Mucosa of stomach (tissue), 1 donor: ENCODE measurements around the gene RPL35A.
"Not testable (repeated sequence)": the region's sequence is repeated elsewhere in the genome, so short reads cannot be mapped to it uniquely, and the experiment has no call there.

ENCODE experiments used
- H3K27me3 ChIP-seq: one replicate; pipeline ENCODE4 v1.7.0; 2013; ENCODE audit warnings: mild to moderate bottlenecking, low read length; ENCODE audit not compliant: control insufficient read depth, insufficient read depth
- H3K36me3 ChIP-seq: one replicate; pipeline ENCODE4 v1.7.0; 2013; ENCODE audit warnings: low read length; ENCODE audit not compliant: control insufficient read depth, insufficient read depth
- H3K4me1 ChIP-seq: one replicate; pipeline ENCODE4 v1.7.0; 2013; ENCODE audit warnings: mild to moderate bottlenecking, low read length; ENCODE audit not compliant: control insufficient read depth, insufficient read depth
- H3K4me3 ChIP-seq: one replicate; pipeline ENCODE4 v1.7.0; 2013; ENCODE audit warnings: low read length
- H3K9ac ChIP-seq: one replicate; pipeline ENCODE4 v1.7.0; 2013; ENCODE audit warnings: mild to moderate bottlenecking, low read length, moderate library complexity
- H3K9me3 ChIP-seq: one replicate; pipeline ENCODE4 v1.7.0; 2013; ENCODE audit warnings: mild to moderate bottlenecking, low read length, moderate library complexity; ENCODE audit not compliant: control insufficient read depth
- donor health status: Pancreatic carcinoma.

The RPL35A gene

DNA sequence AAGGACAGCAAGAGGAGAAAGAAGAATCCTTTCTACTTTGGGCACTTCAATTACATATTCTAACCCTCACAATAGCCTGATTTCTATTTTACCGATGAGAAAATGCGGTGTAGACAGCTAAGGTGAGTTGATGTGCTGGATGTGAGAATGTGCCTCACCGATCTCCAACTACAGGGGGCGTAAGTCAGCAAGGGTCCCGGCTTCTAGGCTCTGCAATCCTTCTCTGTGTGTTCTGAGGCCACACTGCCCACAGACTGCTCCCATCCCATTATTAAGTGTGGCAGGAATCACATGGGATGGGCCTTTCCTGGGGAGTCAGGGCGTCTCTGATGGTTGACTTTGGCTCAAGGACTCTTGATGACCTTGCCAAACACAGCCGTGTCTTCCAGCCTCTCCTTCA is 23.6 kb upstream of the RPL35A start:
- H3K9me3 ChIP-seq: no peaks in the 10 kb centered on the region
- no peak overlapping the region for H3K4me3 ChIP-seq
- H3K4me1 ChIP-seq: no peaks in the 10 kb centered on the region
- H3K27me3 ChIP-seq: no peaks in the 10 kb centered on the region
- no peaks in the 10 kb centered on the region for H3K36me3 ChIP-seq
- no peak overlapping the region for H3K9ac ChIP-seq

DNA sequence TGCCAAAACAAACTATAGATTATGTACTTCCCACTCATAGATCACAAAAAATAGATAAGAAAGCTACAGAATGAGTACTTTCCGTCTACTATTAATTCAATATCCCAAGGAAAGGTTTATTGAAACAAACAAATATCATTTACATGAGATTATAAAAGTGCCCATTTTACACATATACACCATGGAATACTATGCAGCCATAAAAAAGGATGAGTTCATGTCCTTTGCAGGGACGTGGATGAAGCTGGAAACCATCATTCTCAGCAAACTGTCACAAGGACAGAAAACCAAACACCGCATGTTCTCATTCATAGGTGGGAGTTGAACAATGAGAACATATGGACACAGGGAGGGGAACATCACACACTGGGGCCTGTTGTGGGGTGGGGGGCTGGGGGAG is 22.4 kb upstream of the RPL35A start:
- not testable (repeated sequence) for H3K9me3 ChIP-seq, H3K4me3 ChIP-seq, H3K9ac ChIP-seq, H3K36me3 ChIP-seq, H3K27me3 ChIP-seq, H3K4me1 ChIP-seq

DNA sequence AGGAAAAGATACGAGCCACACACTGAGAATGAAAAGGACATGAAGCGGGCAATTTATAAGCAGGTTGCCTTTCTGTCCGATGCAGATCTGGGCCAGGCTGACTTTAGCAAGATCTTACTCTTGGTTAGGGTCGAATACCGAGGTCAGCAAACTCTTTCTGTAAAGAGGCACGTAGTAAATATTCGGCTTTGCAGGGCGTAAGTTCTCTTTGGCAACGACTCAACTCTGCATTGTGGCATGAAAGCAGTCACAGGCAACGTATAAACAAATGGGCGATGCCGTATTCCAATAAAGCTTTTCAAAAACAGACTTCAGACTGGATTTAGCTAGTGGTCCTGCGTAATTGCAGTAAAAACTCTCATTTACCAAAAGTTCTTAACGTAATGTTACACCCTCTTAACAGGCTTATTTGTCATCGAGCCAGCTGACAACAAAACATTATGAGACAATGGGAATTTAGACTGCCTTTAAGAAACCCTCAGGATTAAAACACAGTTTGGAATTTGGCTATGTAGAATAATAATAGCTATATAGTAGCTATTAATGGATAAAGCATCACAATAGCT is 13.1 kb upstream of the RPL35A start:
- Histone ChIP-seq H3K9ac (no peak overlapping the region), H3K4me3 (no peak overlapping the region)

DNA sequence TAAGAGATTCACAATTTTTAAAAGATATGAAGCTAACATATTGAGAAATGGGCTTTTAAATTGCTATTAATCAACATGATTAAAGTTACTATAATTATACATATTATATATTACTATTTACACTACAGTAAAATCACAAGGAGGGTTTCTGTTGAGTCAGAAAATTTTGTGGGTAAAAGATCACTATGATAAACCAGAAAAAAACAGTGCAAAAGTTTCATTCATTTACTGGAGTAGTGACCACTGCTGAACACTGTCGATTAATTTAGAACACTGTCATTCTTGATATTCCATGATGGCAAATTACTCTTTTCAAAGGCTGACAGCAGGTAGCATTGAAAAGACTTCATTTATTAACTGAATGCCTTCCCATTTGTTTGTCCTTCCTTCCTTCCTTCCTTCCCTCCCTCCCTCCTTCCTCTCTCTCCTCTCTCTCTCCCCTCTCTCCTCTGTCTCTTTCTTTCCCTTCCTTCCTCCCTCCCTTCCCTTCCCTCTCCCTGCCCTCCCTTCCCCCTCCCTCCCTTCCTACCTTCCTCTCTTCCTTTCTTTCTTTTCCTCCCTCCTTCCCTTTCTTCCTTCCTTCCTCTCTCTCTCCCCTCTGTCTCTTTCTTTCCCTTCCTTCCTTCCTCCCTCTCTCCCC is 9.1 kb upstream of the RPL35A start:
- no peaks in the 10 kb centered on the region for H3K9me3 ChIP-seq
- H3K27me3 ChIP-seq: no peaks in the 10 kb centered on the region
- no peaks in the 10 kb centered on the region for H3K4me1 ChIP-seq
- no peak overlapping the region for H3K9ac ChIP-seq
- H3K4me3 ChIP-seq: no peak overlapping the region
- no peaks in the 10 kb centered on the region for H3K36me3 ChIP-seq

More for the DNA sequence above, 13.1 kb upstream of the RPL35A start:
- no peaks in the 10 kb centered on the region for H3K4me1 ChIP-seq
- no peaks in the 10 kb centered on the region for H3K27me3 ChIP-seq
- no peaks in the 10 kb centered on the region for H3K9me3 ChIP-seq
- no peaks in the 10 kb centered on the region for H3K36me3 ChIP-seq

DNA sequence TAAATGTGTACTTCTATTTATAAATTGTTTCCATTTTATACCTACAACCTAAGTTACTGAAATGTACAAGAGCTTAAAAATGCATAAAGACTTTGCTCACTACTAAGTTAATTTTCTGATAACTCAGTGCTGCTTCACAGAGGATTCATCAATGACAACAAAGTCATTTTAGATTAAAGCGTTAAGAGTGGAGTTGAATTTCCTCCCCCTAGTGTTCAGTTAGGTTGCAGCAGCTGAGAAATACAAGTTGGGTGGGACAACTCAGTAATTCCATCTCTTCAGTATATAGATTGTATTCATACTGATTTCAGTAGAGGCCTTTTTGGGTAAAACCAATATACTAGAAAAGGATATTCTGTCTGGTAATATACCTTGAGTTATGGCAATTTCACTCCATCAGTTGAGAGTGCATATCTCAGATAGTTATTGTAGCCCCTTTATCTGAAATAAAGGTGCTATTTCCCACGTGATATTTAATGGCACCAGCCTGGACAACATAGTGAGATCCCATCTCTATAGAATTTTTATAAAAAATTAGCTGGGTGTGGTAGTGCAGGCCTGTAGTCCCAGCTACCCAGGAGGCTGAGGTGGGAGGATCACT is 6.9 kb upstream of the RPL35A start:
- no peak overlapping the region for H3K4me3 ChIP-seq

DNA sequence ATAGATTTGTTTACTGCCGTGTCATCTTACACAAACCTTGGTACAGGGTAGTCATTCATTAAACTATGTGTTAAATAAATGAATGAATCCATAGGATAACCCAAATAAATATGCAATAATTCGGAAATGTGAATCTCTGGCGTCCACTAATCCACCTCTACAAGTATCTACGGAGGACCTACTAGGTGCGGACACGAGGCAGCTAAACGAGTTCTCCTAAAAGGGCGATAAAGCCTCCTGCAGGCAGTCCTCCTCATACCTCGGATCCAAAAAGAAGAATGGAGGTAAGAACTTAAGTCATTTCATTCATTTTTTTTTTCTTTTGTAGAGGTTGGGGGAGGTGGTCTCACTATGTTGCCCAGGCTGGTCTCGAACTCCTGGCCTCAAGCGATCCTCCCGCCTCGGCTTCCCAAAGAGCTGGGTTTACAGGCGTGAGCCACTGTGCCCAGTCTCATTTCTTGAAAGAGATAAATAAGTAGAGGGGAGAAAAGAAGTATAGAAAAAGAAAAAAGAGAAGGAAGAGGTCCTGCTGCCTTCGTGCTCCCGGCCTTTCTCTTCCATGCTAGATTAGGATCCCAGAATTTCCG is 706 bp upstream of the RPL35A start:
- Histone ChIP-seq H3K4me1 (peaks cover 19% of the 10 kb centered on the region), H3K4me3 (peak overlapping the region; percentile 66), H3K27me3 (no peaks in the 10 kb centered on the region), H3K36me3 (peaks cover 11% of the 10 kb centered on the region), H3K9ac (peak overlapping the region; percentile 84), H3K9me3 (no peaks in the 10 kb centered on the region)

More for the DNA sequence above, 6.9 kb upstream of the RPL35A start:
- Histone ChIP-seq H3K9ac (no peak overlapping the region), H3K36me3 (no peaks in the 10 kb centered on the region), H3K27me3 (no peaks in the 10 kb centered on the region), H3K4me1 (no peaks in the 10 kb centered on the region), H3K9me3 (no peaks in the 10 kb centered on the region)

DNA sequence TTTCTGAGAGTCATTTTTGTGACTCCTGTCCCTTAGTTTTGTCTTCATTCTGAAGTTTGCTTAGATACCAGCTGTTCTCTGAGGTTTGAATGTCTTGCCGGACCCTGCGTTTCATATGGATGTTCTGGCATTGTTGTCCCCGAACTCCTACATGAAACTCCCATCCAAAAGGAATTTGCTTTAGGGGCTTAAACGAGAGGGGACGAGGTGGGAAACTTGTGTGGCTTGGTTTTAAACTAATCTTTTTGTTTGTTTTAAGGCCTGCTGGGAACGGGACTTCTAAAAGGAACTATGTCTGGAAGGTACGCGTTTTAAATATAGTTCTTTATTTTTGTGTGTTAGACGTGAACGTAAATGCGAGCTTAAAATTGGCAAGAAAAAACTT is 679 bp downstream of the RPL35A start:
- Histone ChIP-seq H3K4me1 (peaks cover 19% of the 10 kb centered on the region), H3K36me3 (peaks cover 11% of the 10 kb centered on the region), H3K9me3 (no peaks in the 10 kb centered on the region), H3K4me3 (peak overlapping the region; percentile 66), H3K9ac (peak overlapping the region; percentile 84), H3K27me3 (no peaks in the 10 kb centered on the region)

DNA sequence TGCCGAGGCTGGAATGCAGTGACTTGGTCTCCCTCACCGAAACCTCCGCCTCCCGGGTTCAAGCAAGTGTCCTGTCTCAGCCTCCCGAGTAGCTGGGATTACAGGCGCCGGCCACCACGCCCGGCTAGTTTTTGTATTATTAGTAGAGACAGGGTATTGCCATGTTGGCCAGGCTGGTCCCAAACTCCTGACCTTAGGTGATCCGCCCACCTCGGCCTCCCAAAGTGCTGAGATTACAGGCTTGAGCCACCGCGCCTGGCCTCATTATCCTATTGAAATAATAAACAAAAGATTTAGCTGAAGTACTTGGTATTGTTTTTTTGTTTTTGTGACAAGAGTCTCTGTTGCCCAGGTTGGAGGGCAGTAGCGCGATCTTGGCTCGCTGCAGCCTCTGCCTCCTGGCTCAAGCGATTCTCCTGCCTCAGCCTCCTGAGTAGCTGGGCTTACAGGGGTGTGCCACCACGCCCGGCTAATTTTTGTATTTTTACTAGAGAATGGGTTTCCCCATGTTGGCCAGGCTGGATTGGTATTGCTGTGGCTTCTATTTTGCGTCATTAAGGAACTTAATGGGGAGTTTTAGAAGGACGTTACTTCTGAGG is 1.5 kb downstream of the RPL35A start:
- Histone ChIP-seq H3K27me3 (no peaks in the 10 kb centered on the region), H3K36me3 (peaks cover 11% of the 10 kb centered on the region), H3K4me1 (peaks cover 19% of the 10 kb centered on the region), H3K4me3 (peak overlapping the region; percentile 66), H3K9me3 (no peaks in the 10 kb centered on the region), H3K9ac (peak overlapping the region; percentile 84)

DNA sequence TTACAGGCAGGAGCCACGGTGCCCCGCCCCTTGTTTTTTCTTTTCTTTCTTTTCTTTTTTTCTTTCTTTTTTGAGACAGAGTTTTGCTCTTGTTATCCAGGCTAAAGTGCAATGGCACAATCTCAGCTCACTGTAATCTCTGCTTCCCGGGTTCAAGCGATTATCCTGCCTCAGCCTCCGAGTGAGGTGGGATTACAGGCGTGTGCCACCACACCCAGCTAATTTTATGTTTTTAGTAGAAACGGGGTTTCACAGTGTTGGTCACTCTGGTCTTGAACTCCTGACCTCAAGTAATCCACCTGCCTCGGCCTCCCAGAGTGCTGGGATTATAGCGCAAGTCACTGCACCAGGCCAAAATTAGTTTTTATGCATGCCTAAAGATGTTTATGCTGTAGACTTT is 2.5 kb downstream of the RPL35A start:
- peaks cover 27% of the 10 kb centered on the region for H3K4me1 ChIP-seq
- H3K36me3 ChIP-seq: peaks cover 11% of the 10 kb centered on the region
- H3K9ac ChIP-seq: no peak overlapping the region
- H3K27me3 ChIP-seq: no peaks in the 10 kb centered on the region
- no peaks in the 10 kb centered on the region for H3K9me3 ChIP-seq
- no peak overlapping the region for H3K4me3 ChIP-seq

DNA sequence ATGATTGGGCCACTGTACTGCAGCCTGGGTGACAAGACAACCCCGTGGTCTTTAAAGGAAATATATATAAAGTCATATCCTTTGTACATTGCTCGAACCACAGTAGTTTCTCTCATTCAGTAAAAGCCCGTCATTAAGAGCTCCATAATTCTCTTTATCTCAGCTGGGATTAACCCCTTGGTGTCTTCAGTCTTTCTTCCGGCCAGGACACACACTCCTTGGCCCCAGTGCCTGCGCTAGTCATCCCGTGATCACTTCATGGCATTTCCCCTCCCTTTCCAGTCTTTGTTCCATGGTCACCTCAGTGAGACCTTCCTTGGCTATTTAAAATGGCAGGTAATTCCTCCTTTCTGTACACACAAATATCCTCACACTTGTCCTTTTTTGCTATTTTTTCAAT is 3.3 kb downstream of the RPL35A start:
- H3K4me3 ChIP-seq: no peak overlapping the region
- no peaks in the 10 kb centered on the region for H3K9me3 ChIP-seq
- peaks cover 35% of the 10 kb centered on the region for H3K4me1 ChIP-seq
- H3K36me3 ChIP-seq: peaks cover 11% of the 10 kb centered on the region
- no peaks in the 10 kb centered on the region for H3K27me3 ChIP-seq
- peak overlapping the region; percentile 9 for H3K9ac ChIP-seq

DNA sequence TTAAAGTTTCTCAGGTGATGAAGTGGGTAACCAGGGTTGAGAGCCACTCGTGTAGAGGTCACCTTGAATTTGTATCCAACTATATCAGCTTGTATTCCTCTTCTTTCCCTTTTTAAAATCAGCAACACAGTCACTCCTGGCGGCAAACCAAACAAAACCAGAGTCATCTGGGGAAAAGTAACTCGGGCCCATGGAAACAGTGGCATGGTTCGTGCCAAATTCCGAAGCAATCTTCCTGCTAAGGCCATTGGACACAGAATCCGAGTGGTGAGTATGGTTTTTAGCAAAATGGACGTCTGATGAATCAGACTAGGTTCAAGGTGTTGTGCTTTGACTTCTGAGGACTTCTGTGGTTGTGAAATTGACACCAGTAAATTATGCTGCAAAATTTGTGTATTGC is 3.9 kb downstream of the RPL35A start:
- Histone ChIP-seq H3K9me3 (no peaks in the 10 kb centered on the region), H3K4me3 (no peak overlapping the region), H3K4me1 (peaks cover 35% of the 10 kb centered on the region), H3K27me3 (no peaks in the 10 kb centered on the region), H3K9ac (no peak overlapping the region), H3K36me3 (peaks cover 11% of the 10 kb centered on the region)

DNA sequence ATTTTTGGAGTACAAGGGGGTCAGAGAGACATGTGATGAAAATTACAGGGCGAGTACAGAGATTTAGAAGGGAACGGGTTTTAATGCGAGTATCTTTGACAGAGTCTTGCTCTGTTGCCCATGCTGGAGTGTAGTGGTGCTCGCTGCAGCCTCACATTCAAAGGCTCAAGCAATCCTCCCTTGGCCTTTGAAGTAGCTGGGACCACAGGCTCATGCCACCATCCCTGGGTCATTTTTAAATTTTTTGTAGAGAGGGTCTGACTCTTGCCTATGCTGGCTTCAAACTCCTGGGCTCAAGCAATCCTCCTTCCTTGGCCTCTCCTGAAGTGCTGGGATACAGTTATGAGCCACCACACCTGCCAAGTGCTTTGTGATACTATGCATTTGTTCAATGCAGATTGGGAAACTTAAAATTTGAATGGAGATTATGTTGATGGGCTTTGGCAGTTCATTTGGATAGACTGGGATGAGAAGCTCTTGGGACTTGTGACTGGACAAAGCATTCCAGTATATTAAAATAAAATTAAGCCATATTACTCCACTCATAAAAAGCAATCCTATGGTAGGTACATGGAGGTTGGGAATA is 6.0 kb downstream of the RPL35A start:
- peaks cover 11% of the 10 kb centered on the region for H3K36me3 ChIP-seq
- no peak overlapping the region for H3K9ac ChIP-seq
- peaks cover 37% of the 10 kb centered on the region for H3K4me1 ChIP-seq
- H3K27me3 ChIP-seq: no peaks in the 10 kb centered on the region
- no peak overlapping the region for H3K4me3 ChIP-seq
- H3K9me3 ChIP-seq: no peaks in the 10 kb centered on the region
